ENCODE measurements around the gene YAP1. TPM values are rescaled to one million over a fixed set of nuclear protein-coding genes. Genes with fewer than 3 reads are reported as not detected.

The YAP1 gene
- total RNA-seq, 2 experiments from 2014 or later: 1.1 to 1.5 TPM

- Mint-ChIP-seq H3K27ac (no peak overlapping the region), H3K4me1 (ENCODE audit: low read depth) (no peaks in the 10 kb centered on the region), H3K4me3 (no peak overlapping the region), H3K9me3 (no peaks in the 10 kb centered on the region), H3K36me3 (ENCODE audit: low read depth) (no peaks in the 10 kb centered on the region), H3K27me3 (ENCODE audit: low read depth) (no peaks in the 10 kb centered on the region)
- CTCF ChIA-PET: no interaction called here
- no peak for DNase-seq
- intact Hi-C loops (cut with micrococcal nuclease): no loop called here
Measured at GRCh38 chr11:102225689-102226568, 115.7 kb downstream of the YAP1 start.

- Mint-ChIP-seq H3K36me3 (ENCODE audit: low read depth) (no peaks in the 10 kb centered on the region), H3K9me3 (no peaks in the 10 kb centered on the region), H3K27ac (no peak overlapping the region), H3K27me3 (ENCODE audit: low read depth) (no peaks in the 10 kb centered on the region), H3K4me3 (no peak overlapping the region), H3K4me1 (ENCODE audit: low read depth) (no peaks in the 10 kb centered on the region)
- no peak for DNase-seq
- intact Hi-C loops (cut with micrococcal nuclease): no loop called here
- CTCF ChIA-PET: no interaction called here
Measured at GRCh38 chr11:102226702-102227490, 116.6 kb downstream of the YAP1 start.

GRCh38 chr11:102229510-102230123 is 119.4 kb downstream of the YAP1 start:
- intact Hi-C loops (cut with micrococcal nuclease): no loop called here
- Mint-ChIP-seq H3K9me3 (no peaks in the 10 kb centered on the region), H3K36me3 (ENCODE audit: low read depth) (no peaks in the 10 kb centered on the region), H3K27me3 (ENCODE audit: low read depth) (peaks cover 2% of the 10 kb centered on the region), H3K27ac (no peak overlapping the region), H3K4me1 (ENCODE audit: low read depth) (no peaks in the 10 kb centered on the region), H3K4me3 (no peak overlapping the region)
- CTCF ChIA-PET: interaction anchor here (2.2 kb wide), 1 partner anchor 24 kb away, joined by 5 read pairs; no protein-coding TSS in a partner anchor
- no peak for DNase-seq

- Mint-ChIP-seq H3K4me3 (no peak overlapping the region), H3K27ac (no peak overlapping the region), H3K4me1 (ENCODE audit: low read depth) (no peaks in the 10 kb centered on the region), H3K9me3 (no peaks in the 10 kb centered on the region), H3K27me3 (ENCODE audit: low read depth) (peaks cover 4% of the 10 kb centered on the region), H3K36me3 (ENCODE audit: low read depth) (no peaks in the 10 kb centered on the region)
- intact Hi-C loops (cut with micrococcal nuclease): no loop called here
- CTCF ChIA-PET: interaction anchor here (2.2 kb wide), 1 partner anchor 23 kb away, joined by 5 read pairs; no protein-coding TSS in a partner anchor
- DNase-seq: no peak
Measured at GRCh38 chr11:102230186-102230585, 119.9 kb downstream of the YAP1 start.

- Mint-ChIP-seq H3K27me3 (ENCODE audit: low read depth) (peaks cover 6% of the 10 kb centered on the region), H3K9me3 (no peaks in the 10 kb centered on the region), H3K27ac (no peak overlapping the region), H3K4me3 (no peak overlapping the region), H3K36me3 (ENCODE audit: low read depth) (no peaks in the 10 kb centered on the region), H3K4me1 (ENCODE audit: low read depth) (no peaks in the 10 kb centered on the region)
- no peak for DNase-seq
- intact Hi-C loops (cut with micrococcal nuclease): no loop called here
- CTCF ChIA-PET: interaction anchor here (2.2 kb wide), 1 partner anchor 22 kb away, joined by 5 read pairs; no protein-coding TSS in a partner anchor
Measured at GRCh38 chr11:102230911-102231310, 120.7 kb downstream of the YAP1 start.

- CTCF ChIA-PET: no interaction called here
- no peak overlapping the region for H3K27ac Mint-ChIP-seq
- intact Hi-C loops (cut with micrococcal nuclease): no loop called here
- no peak overlapping the region for H3K4me3 Mint-ChIP-seq
- H3K27me3 Mint-ChIP-seq (ENCODE audit: low read depth): peaks cover 15% of the 10 kb centered on the region
- no peaks in the 10 kb centered on the region for H3K4me1 Mint-ChIP-seq (ENCODE audit: low read depth)
- H3K9me3 Mint-ChIP-seq: no peaks in the 10 kb centered on the region
- no peak for DNase-seq
- no peaks in the 10 kb centered on the region for H3K36me3 Mint-ChIP-seq (ENCODE audit: low read depth)
Measured at GRCh38 chr11:102234779-102235439, 124.7 kb downstream of the YAP1 start.

- H3K27me3 Mint-ChIP-seq (ENCODE audit: low read depth): peaks cover 15% of the 10 kb centered on the region
- no peaks in the 10 kb centered on the region for H3K36me3 Mint-ChIP-seq (ENCODE audit: low read depth)
- CTCF ChIA-PET: no interaction called here
- H3K27ac Mint-ChIP-seq: no peak overlapping the region
- DNase-seq: no peak
- peaks cover 2% of the 10 kb centered on the region for H3K4me1 Mint-ChIP-seq (ENCODE audit: low read depth)
- intact Hi-C loops (cut with micrococcal nuclease): no loop called here
- no peak overlapping the region for H3K4me3 Mint-ChIP-seq
- no peaks in the 10 kb centered on the region for H3K9me3 Mint-ChIP-seq
Measured at GRCh38 chr11:102237096-102237735, 127.0 kb downstream of the YAP1 start.

GRCh38 chr11:102238391-102238821 is 128.2 kb downstream of the YAP1 start:
- Mint-ChIP-seq H3K36me3 (ENCODE audit: low read depth) (no peaks in the 10 kb centered on the region), H3K9me3 (no peaks in the 10 kb centered on the region), H3K27ac (no peak overlapping the region), H3K4me3 (no peak overlapping the region), H3K27me3 (ENCODE audit: low read depth) (peaks cover 15% of the 10 kb centered on the region), H3K4me1 (ENCODE audit: low read depth) (peaks cover 2% of the 10 kb centered on the region)
- DNase-seq: no peak
- intact Hi-C loops (cut with micrococcal nuclease): no loop called here
- CTCF ChIA-PET: interaction anchor here (0.6 kb wide), 1 partner anchor 364 kb away, joined by 6 read pairs; no protein-coding TSS in a partner anchor

- Mint-ChIP-seq H3K9me3 (no peaks in the 10 kb centered on the region), H3K36me3 (ENCODE audit: low read depth) (no peaks in the 10 kb centered on the region), H3K4me1 (ENCODE audit: low read depth) (peaks cover 2% of the 10 kb centered on the region), H3K27me3 (ENCODE audit: low read depth) (peaks cover 15% of the 10 kb centered on the region), H3K4me3 (no peak overlapping the region), H3K27ac (no peak overlapping the region)
- no peak for DNase-seq
- CTCF ChIA-PET: interaction anchor here (0.6 kb wide), 1 partner anchor 11 kb away, joined by 3 read pairs; no protein-coding TSS in a partner anchor
- intact Hi-C loops (cut with micrococcal nuclease): no loop called here
Measured at GRCh38 chr11:102239448-102239847, 129.2 kb downstream of the YAP1 start.

- Mint-ChIP-seq H3K9me3 (no peaks in the 10 kb centered on the region), H3K36me3 (ENCODE audit: low read depth) (no peaks in the 10 kb centered on the region), H3K27ac (no peak overlapping the region), H3K27me3 (ENCODE audit: low read depth) (peaks cover 11% of the 10 kb centered on the region), H3K4me3 (no peak overlapping the region), H3K4me1 (ENCODE audit: low read depth) (peaks cover 2% of the 10 kb centered on the region)
- no peak for DNase-seq
- intact Hi-C loops (cut with micrococcal nuclease): no loop called here
- CTCF ChIA-PET: interaction anchor here (0.6 kb wide), 1 partner anchor 11 kb away, joined by 3 read pairs; no protein-coding TSS in a partner anchor
Measured at GRCh38 chr11:102239911-102240310, 129.7 kb downstream of the YAP1 start.

- Mint-ChIP-seq H3K4me3 (no peak overlapping the region), H3K27me3 (ENCODE audit: low read depth) (peaks cover 10% of the 10 kb centered on the region), H3K4me1 (ENCODE audit: low read depth) (peaks cover 2% of the 10 kb centered on the region), H3K36me3 (ENCODE audit: low read depth) (no peaks in the 10 kb centered on the region), H3K27ac (no peak overlapping the region), H3K9me3 (no peaks in the 10 kb centered on the region)
- CTCF ChIA-PET: no interaction called here
- intact Hi-C loops (cut with micrococcal nuclease): no loop called here
- no peak for DNase-seq
Measured at GRCh38 chr11:102240502-102240901, 130.3 kb downstream of the YAP1 start.

All from activated naive CD4-positive, alpha-beta T cell treated with anti-CD3 and anti-CD28 coated beads for 36 hours (primary cell).